Activated naive CD4-positive, alpha-beta T cell (primary cell): ENCODE data around the gene GAGE12C.
"Not testable (repeated sequence)": the region's sequence is repeated elsewhere in the genome, so short reads cannot be mapped to it uniquely, and the experiment has no call there.

Experiments
- DNase-seq, 4 experiments: peaks; one replicate each; lab custom pipeline; 2025; lab: John Stamatoyannopoulos, UW

Gene GAGE12C

DNA sequence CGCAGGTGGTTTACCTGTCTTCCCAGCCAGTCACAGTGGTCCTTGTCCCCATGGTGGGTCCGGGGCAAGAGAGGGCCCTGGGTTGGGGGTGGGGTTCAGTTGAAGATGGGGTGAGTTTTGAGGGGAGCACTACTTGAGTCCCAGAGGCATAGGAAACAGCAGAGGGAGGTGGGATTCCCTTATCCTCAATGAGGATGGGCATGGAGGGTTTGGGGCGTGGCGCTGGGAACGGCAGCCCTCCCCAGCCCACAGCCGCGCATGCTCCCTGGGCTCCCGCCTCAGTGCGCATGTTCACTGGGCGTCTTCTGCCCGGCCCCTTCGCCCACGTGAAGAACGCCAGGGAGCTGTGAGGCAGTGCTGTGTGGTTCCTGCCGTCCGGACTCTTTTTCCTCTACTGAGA is at the start of gene GAGE12C:
Gene GAGE12C (plus strand): TSS at position 301 of the 400 bp plus-strand sequence. CDS start 1,155 bp downstream, outside the sequence.
- DNase-seq = not testable (repeated sequence)

GRCh38 chrX:49541433-49541832 is 9.5 kb downstream of the GAGE12C start, which contains the start of gene GAGE12D:
GAGE12D (plus strand) TSS chrX:49541733; CDS start chrX:49542888, 1,155 bp downstream.
- not testable (repeated sequence) for DNase-seq

DNA sequence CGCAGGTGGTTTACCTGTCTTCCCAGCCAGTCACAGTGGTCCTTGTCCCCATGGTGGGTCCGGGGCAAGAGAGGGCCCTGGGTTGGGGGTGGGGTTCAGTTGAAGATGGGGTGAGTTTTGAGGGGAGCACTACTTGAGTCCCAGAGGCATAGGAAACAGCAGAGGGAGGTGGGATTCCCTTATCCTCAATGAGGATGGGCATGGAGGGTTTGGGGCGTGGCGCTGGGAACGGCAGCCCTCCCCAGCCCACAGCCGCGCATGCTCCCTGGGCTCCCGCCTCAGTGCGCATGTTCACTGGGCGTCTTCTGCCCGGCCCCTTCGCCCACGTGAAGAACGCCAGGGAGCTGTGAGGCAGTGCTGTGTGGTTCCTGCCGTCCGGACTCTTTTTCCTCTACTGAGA is 19.0 kb downstream of the GAGE12C start, which contains the start of gene GAGE12E:
Gene GAGE12E (plus strand): TSS at position 301 of the 400 bp plus-strand sequence. CDS start 1,155 bp downstream, outside the sequence.
- DNase-seq = not testable (repeated sequence)

- not testable (repeated sequence) for DNase-seq
Measured at GRCh38 chrX:49560542-49560941, 28.6 kb downstream of the GAGE12C start, which contains the start of gene GAGE12F. GAGE12F (plus strand) TSS chrX:49560842; CDS start chrX:49561997, 1,155 bp downstream.

DNA sequence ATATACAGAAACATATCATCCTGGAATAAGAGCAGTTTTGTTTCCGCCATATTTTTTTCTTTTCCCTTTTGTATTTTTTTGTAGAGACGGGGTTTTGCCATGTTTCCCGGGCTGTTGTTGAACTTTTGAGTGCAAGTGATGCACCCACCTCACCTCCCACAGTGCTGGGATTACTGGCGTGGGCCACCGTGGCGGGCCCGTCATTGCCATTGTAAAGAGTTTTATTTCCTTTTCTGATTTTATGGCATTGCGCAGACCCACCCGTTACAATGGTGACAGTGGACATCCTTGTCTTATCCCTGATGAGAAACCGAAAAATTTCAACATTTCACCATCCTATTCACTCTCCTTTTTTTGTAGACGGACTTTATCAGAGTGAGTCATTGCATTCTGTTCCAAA is 36.8 kb downstream of the GAGE12C start:
- DNase-seq = not testable (repeated sequence)

DNA sequence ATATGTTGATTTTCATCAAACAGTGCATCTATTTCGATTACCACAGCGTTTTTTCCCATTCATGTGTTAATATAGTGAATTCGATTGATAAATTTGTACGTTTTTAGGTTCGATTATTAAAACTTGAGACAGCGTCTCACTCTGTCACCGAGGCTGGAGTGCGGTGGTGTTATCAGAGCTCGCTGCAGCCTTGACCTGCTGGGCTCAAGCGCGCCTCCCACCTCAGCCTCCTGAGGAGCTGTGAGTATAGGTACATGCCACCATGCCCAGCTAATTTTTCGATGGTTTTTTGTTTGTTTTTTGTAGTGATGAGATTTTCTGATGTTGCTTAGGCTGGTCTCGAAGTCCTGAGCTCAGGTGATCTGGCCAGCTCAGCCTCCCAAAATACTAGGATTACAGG is 37.2 kb downstream of the GAGE12C start:
- not testable (repeated sequence) for DNase-seq

GRCh38 chrX:49570100-49570499 is 38.1 kb downstream of the GAGE12C start, which contains the start of gene GAGE12G:
GAGE12G (plus strand) TSS chrX:49570400; CDS start chrX:49571555, 1,155 bp downstream.
- DNase-seq = not testable (repeated sequence)

GRCh38 chrX:49579649-49580048 is 47.7 kb downstream of the GAGE12C start, which contains the start of gene GAGE12H:
GAGE12H (plus strand) TSS chrX:49579949; CDS start chrX:49581104, 1,155 bp downstream.
- not testable (repeated sequence) for DNase-seq
